Prostate gland (tissue), 2 donors: Measurements from ENCODE around the gene LAD1. TPM values are rescaled to one million over a fixed set of nuclear protein-coding genes. Genes with fewer than 3 reads are reported as not detected.

Experiments used
- DNase-seq: peaks from one replicate; pipeline ENCODE4 v3.0.0-alpha.2; 2019; ENCODE audit warnings: low spot score
- H3K27ac ChIP-seq, 2 donors: fragments of 200-600 bp; sonication (generic); 2 replicates each; pipeline ENCODE4 v1.5.1; 2017 to 2019
- H3K27me3 ChIP-seq: fragments of 200-600 bp; sonication (generic); replicated peaks from 2 replicates; pipeline ENCODE4 v1.5.1; 2019; ENCODE audit not compliant: insufficient read depth
- H3K36me3 ChIP-seq, 2 donors: fragments of 200-600 bp; sonication (generic); 1 replicate in 1 of 2; 2 replicates in 1 of 2; pipeline versions ENCODE4 v1.5.1 to v1.8.1; 2017 to 2019
- H3K4me1 ChIP-seq: fragments of 200-600 bp; sonication (generic); replicated peaks from 2 replicates; pipeline ENCODE4 v1.5.1; 2019
- H3K4me3 ChIP-seq, 2 donors: fragments of 200-600 bp; sonication (generic); 2 replicates each; pipeline ENCODE4 v1.5.1; 2017 to 2019
- H3K9me3 ChIP-seq: fragments of 200-600 bp; sonication (generic); 2 replicates; pipeline ENCODE4 v1.5.1; 2017
- CTCF ChIP-seq, 4 experiments: fragments of 200-600 bp in 2 of 4; fragments of 450-650 bp in 2 of 4; sonication (generic) in 2 of 4; IDR thresholded peaks; 1 replicate in 3 of 4; 2 replicates in 1 of 4; pipeline ENCODE4 v1.5.1; 2016 to 2019; ENCODE audit warnings: antibody characterized with exemption in 4 of 4, mild to moderate bottlenecking in 2 of 4, moderate library complexity in 2 of 4
- POLR2A ChIP-seq: fragments of 450-650 bp; IDR thresholded peaks from one replicate; pipeline ENCODE4 v1.6.1; 2016; ENCODE audit warnings: antibody characterized with exemption, mild to moderate bottlenecking
- POLR2AphosphoS5 ChIP-seq: sonication (generic); formaldehyde crosslinking; IDR thresholded peaks from one replicate; pipeline ENCODE4 v1.6.1; 2017; ENCODE audit warnings: antibody characterized with exemption
- WGBS: methylation state at CpG from one replicate; pipeline ENCODE4 v1.1.5; 2018; 5-methylcytosine and 5-hydroxymethylcytosine counted together
- intact Hi-C: fragments of 100-400 bp; cut with DNase I; formaldehyde crosslinking; loops from one replicate; pipeline ENCODE4 v1.14.2; 2022
- total RNA-seq, 2 donors: library from RNA; depleted of rRNA; stranded (reverse); fragments of >200 nt; gene quantifications; one replicate each; pipeline ENCODE4 v1.1.0, GENCODE V29; 2016

Gene LAD1
- total RNA-seq, 2 donors from 2014 or later, result 12.8 to 26.8 TPM

DNA sequence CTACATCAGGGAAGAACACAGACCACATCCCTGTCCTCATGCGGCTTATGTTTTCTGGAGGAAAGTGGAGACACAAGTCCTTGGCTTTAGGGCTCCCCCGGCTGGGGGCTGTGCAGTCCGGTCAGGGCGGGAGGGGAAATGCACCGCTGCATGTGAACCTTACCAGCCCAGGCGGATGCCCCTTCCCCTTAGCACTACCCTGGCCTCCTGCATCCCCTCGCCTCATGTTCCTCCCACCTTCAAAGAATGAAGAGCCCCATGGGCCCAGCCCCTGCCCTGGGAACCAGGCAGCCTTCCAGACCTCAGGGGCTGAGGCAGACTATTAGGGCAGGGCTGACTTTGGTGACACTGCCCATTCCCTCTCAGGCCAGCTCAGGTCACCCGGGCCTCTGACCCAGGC lies 67.1 kb downstream of the LAD1 start:
- Histone ChIP-seq H3K9me3 (no peaks in the 10 kb centered on the region), H3K27me3 (no peaks in the 10 kb centered on the region), H3K4me3 (no peak overlapping the region), H3K4me1 (no peaks in the 10 kb centered on the region), H3K27ac (no peak overlapping the region), H3K36me3 (no peaks in the 10 kb centered on the region)
- WGBS, result 93% methylated on average over 8 of the region's 8 CpGs
- TF ChIP-seq POLR2A (no peak), CTCF (IDR thresholded peaks at IDR 0.05) (no peak), POLR2AphosphoS5 (no peak)
- intact Hi-C loops, result no loop called here
- no peak for DNase-seq

- Histone ChIP-seq H3K36me3 (no peaks in the 10 kb centered on the region), H3K4me1 (no peaks in the 10 kb centered on the region), H3K27me3 (no peaks in the 10 kb centered on the region), H3K27ac (no peak overlapping the region), H3K9me3 (no peaks in the 10 kb centered on the region), H3K4me3 (no peak overlapping the region)
- intact Hi-C loops, result no loop called here
- no peak for DNase-seq
- TF ChIP-seq POLR2A, result no peak
- no peak for TF ChIP-seq POLR2AphosphoS5
- TF ChIP-seq CTCF (IDR thresholded peaks at IDR 0.05), result no peak
- WGBS, result 90% methylated on average over 7 of the region's 7 CpGs
These were observed 68.0 kb downstream of the LAD1 start for GRCh38 chr1:201331166-201331565.

Other genes starting within 250 kb of the LAD1 start
- gene TMEM9, start 244.8 kb downstream of the LAD1 start, total RNA-seq, result 100 to 1,000 TPM; 131 to 164 TPM
- 1 to 10 TPM; 2.0 to 6.7 TPM for gene IGFN1, start 208.5 kb downstream of the LAD1 start, total RNA-seq
- gene PKP1, start 115.8 kb downstream of the LAD1 start, total RNA-seq, result 10 to 100 TPM; 36.8 to 82.9 TPM
- gene TNNT2, start 21.6 kb downstream of the LAD1 start, total RNA-seq, result 1 to 10 TPM; 2.2 to 3.5 TPM
- 10 to 100 TPM in 1 of 2 donors, not detected in 1; 16.9 TPM for gene TNNI1, start 22.4 kb upstream of the LAD1 start, total RNA-seq
- gene PHLDA3, start 69.9 kb upstream of the LAD1 start, total RNA-seq, result 10 to 100 TPM; 49.7 to 73.9 TPM
- 1,000 to 10,000 TPM; 1,117 to 1,634 TPM for gene CSRP1, start 107.8 kb upstream of the LAD1 start, total RNA-seq
- gene NAV1, start 139.8 kb upstream of the LAD1 start, total RNA-seq, result 10 to 100 TPM; 13.1 to 29.1 TPM